ENCODE data around the gene CSNK1D. TPM values are rescaled to one million over a fixed set of nuclear protein-coding genes. Genes with fewer than 3 reads are reported as not detected.
A peak's percentile ranks its signal among the peaks of the same experiment; 100 is the strongest.

Gene CSNK1D
- total RNA-seq, 1 donor: 50.3 TPM

- peak; percentile 58 for DNase-seq (ENCODE audit: insufficient read length, low spot score, missing footprints)
- Histone ChIP-seq H3K36me3 (ENCODE audit: insufficient read depth, low read length) (no peaks in the 10 kb centered on the region), H3K27ac (ENCODE audit: low read depth, low read length) (no peak overlapping the region), H3K4me3 (ENCODE audit: insufficient read depth, low read length) (no peak overlapping the region), H3K4me2 (ENCODE audit: insufficient read depth, low read length) (no peak overlapping the region), H3K9me3 (ENCODE audit: low read depth, low read length) (no peaks in the 10 kb centered on the region), H3K4me1 (ENCODE audit: insufficient read depth, low read length) (peaks cover 2% of the 10 kb centered on the region), H2AFZ (ENCODE audit: low read length) (no peak overlapping the region), H3K27me3 (ENCODE audit: insufficient read depth, low read length) (no peaks in the 10 kb centered on the region), H3K79me2 (ENCODE audit: insufficient read depth, low read length) (peaks cover 2% of the 10 kb centered on the region), H4K20me1 (ENCODE audit: insufficient read depth, low read length) (no peaks in the 10 kb centered on the region)
- TF ChIP-seq CTCF (IDR thresholded peaks at IDR 0.05; ENCODE audit: extremely low read depth, low read depth, low read length): no peak
These were observed 50.7 kb downstream of the CSNK1D start for GRCh38 chr17:82222816-82223215.

- H3K9me3 ChIP-seq (ENCODE audit: low read depth, low read length): no peaks in the 10 kb centered on the region
- DNase-seq (ENCODE audit: insufficient read length, low spot score, missing footprints): peak; percentile 43
- peaks cover 16% of the 10 kb centered on the region for H3K4me1 ChIP-seq (ENCODE audit: insufficient read depth, low read length)
- no peak overlapping the region for H3K27ac ChIP-seq (ENCODE audit: low read depth, low read length)
- no peaks in the 10 kb centered on the region for H4K20me1 ChIP-seq (ENCODE audit: insufficient read depth, low read length)
- H3K27me3 ChIP-seq (ENCODE audit: insufficient read depth, low read length): no peaks in the 10 kb centered on the region
- H3K4me2 ChIP-seq (ENCODE audit: insufficient read depth, low read length): no peak overlapping the region
- H3K4me3 ChIP-seq (ENCODE audit: insufficient read depth, low read length): no peak overlapping the region
- H3K36me3 ChIP-seq (ENCODE audit: insufficient read depth, low read length): no peaks in the 10 kb centered on the region
- H2AFZ ChIP-seq (ENCODE audit: low read length): no peak overlapping the region
- H3K79me2 ChIP-seq (ENCODE audit: insufficient read depth, low read length): peaks cover 2% of the 10 kb centered on the region
- TF ChIP-seq CTCF (IDR thresholded peaks at IDR 0.05; ENCODE audit: extremely low read depth, low read depth, low read length): no peak
These were observed 52.1 kb downstream of the CSNK1D start for GRCh38 chr17:82221341-82221902.

DNA sequence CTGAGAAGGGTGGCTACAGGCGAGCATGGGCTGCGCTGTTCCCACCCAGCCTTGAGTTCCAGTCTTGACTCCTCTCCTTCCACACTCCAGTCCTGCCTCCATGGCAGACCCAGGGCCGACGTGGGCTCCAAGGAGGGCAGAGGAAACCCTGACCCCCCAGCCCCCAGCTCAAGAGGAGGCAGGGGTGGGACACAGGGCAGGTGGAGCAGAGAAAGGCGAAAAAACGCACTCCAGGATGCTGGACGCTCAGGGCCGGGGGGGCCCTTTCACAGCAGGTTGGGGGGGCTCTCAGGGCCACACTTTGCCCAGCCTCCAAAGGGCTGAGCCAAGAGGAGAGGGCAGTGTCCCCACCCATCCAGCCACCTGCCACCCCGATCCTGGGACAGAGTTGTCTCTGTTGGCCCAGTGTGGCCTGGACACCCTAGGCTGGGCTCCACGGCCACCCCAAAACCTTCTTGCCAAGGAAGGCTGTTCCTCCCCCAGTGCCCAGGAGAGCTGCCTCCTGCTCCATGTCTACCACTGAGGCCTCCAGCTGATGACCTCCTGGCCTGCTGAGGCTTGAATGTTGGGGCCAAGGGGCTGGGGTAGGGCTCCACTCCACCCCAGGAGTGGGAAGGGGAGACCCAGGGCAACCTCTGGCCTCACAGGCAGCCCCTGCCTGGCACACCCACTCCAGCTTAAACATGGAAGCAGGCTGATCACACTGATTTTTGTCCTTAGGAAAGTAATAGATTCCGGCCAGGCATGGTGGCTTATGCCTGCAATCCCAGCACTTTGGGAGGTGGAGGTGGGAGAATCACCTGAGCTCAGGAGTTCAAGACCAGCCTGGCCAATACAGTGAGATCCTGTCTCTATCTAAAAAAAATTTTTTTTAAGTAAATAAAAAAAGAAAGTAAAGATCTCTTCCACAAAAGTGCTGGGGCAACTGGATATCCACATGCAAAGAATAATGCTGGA lies 53.5 kb downstream of the CSNK1D start:
- Histone ChIP-seq H3K9me3 (ENCODE audit: low read depth, low read length) (no peaks in the 10 kb centered on the region), H3K36me3 (ENCODE audit: insufficient read depth, low read length) (no peaks in the 10 kb centered on the region), H3K27me3 (ENCODE audit: insufficient read depth, low read length) (no peaks in the 10 kb centered on the region), H4K20me1 (ENCODE audit: insufficient read depth, low read length) (no peaks in the 10 kb centered on the region), H3K4me3 (ENCODE audit: insufficient read depth, low read length) (no peak overlapping the region), H2AFZ (ENCODE audit: low read length) (no peak overlapping the region), H3K4me1 (ENCODE audit: insufficient read depth, low read length) (peaks cover 28% of the 10 kb centered on the region), H3K79me2 (ENCODE audit: insufficient read depth, low read length) (peaks cover 2% of the 10 kb centered on the region), H3K4me2 (ENCODE audit: insufficient read depth, low read length) (no peak overlapping the region), H3K27ac (ENCODE audit: low read depth, low read length) (no peak overlapping the region)
- DNase-seq (ENCODE audit: insufficient read length, low spot score, missing footprints): peak; percentile 18
- TF ChIP-seq CTCF (IDR thresholded peaks at IDR 0.05; ENCODE audit: extremely low read depth, low read depth, low read length): no peak

- H3K27ac ChIP-seq (ENCODE audit: low read depth, low read length): no peak overlapping the region
- H3K9me3 ChIP-seq (ENCODE audit: low read depth, low read length): no peaks in the 10 kb centered on the region
- no peak overlapping the region for H2AFZ ChIP-seq (ENCODE audit: low read length)
- H4K20me1 ChIP-seq (ENCODE audit: insufficient read depth, low read length): no peaks in the 10 kb centered on the region
- H3K79me2 ChIP-seq (ENCODE audit: insufficient read depth, low read length): peaks cover 2% of the 10 kb centered on the region
- H3K4me3 ChIP-seq (ENCODE audit: insufficient read depth, low read length): no peak overlapping the region
- H3K36me3 ChIP-seq (ENCODE audit: insufficient read depth, low read length): no peaks in the 10 kb centered on the region
- DNase-seq (ENCODE audit: insufficient read length, low spot score, missing footprints): peak; percentile 77
- H3K4me1 ChIP-seq (ENCODE audit: insufficient read depth, low read length): peaks cover 30% of the 10 kb centered on the region
- no peak overlapping the region for H3K4me2 ChIP-seq (ENCODE audit: insufficient read depth, low read length)
- TF ChIP-seq CTCF (IDR thresholded peaks at IDR 0.05; ENCODE audit: extremely low read depth, low read depth, low read length): no peak
- no peaks in the 10 kb centered on the region for H3K27me3 ChIP-seq (ENCODE audit: insufficient read depth, low read length)
These were observed 54.4 kb downstream of the CSNK1D start for GRCh38 chr17:82219083-82219482.

All from osteoblast (primary cell).